Stimulated activated CD4-positive, alpha-beta T cell treated with anti-CD3 and anti-CD28 coated beads, Interleukin-4, amount 100 ng/mL, for 4 hours (primary cell): ENCODE results near the gene TRANK1.
"Not testable (repeated sequence)": the region's sequence is repeated elsewhere in the genome, so short reads cannot be mapped to it uniquely, and the experiment has no call there.

Experiments
- DNase-seq, 2 experiments: peaks; one replicate each; pipeline ENCODE4 v3.0.0-alpha.2; 2020

The TRANK1 gene

GRCh38 chr3:36944641-36945270 is at the start of gene TRANK1:
TRANK1 (minus strand) TSS chr3:36945054; CDS start chr3:36944809, 245 bp downstream.
- peak; percentile 70 to 87 for DNase-seq

- peak; percentile 91 to 100 for DNase-seq
Observed at GRCh38 chr3:36993326-36994283, 48.8 kb upstream of the TRANK1 start, which contains the start of gene MLH1. MLH1 (plus strand) TSS chr3:36993518; CDS start chr3:36993548, 30 bp downstream.

DNA sequence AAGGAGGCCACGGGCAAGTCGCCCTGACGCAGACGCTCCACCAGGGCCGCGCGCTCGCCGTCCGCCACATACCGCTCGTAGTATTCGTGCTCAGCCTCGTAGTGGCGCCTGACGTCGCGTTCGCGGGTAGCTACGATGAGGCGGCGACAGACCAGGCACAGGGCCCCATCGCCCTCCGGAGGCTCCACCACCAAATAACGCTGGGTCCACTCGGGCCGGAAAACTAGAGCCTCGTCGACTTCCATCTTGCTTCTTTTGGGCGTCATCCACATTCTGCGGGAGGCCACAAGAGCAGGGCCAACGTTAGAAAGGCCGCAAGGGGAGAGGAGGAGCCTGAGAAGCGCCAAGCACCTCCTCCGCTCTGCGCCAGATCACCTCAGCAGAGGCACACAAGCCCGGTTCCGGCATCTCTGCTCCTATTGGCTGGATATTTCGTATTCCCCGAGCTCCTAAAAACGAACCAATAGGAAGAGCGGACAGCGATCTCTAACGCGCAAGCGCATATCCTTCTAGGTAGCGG is 48.0 kb upstream of the TRANK1 start, which contains the start of gene EPM2AIP1:
TSS of gene EPM2AIP1 (minus strand) at position 326 of the 520 bp plus-strand sequence. CDS start at position 272, 54 bp downstream.
- DNase-seq: no peak

- DNase-seq: no peak
Observed at GRCh38 chr3:36991923-36992805, 47.3 kb upstream of the TRANK1 start.

- DNase-seq: peak in 1 of 2 experiments; percentile 5
Observed at GRCh38 chr3:36991147-36991546, 46.3 kb upstream of the TRANK1 start.

GRCh38 chr3:36989568-36989967 is 44.7 kb upstream of the TRANK1 start:
- no peak for DNase-seq

DNA sequence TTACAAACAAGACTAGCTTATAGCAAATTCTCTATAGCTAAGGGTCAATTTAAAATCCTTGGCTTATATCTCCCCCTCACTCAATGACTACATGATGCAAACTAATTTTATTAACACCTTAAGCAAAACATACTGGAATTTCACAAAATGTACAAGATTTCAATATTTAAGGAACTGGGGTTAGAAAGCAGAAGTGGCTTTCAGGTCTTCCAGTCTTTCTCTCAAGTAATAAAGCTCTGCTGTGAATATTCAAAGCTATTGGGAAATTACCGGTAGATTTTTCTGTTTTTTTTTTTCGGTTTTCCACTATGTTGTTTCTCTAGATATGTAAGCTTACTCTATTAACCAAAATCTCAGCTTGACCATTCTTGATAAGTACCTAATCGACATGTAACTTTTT is 44.2 kb upstream of the TRANK1 start:
- no peak for DNase-seq

DNA sequence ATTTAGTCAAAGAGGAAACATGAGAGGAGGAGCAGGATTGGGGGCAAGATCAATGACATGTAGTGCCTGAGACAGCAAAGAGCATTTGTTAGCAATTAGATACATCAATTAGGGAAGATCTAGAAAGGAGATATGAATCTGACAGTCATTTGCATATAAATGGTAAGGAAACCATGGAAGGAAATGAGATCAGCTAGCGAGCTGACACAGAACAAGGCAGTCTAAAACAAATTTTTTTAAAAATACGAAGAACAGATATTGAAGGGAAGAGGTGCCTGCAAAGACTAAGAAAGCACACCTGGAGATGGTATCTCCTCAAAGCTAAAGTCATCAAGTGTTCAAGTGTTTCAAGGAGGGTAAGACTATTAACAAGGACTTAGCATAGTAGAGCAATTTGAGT is 43.5 kb upstream of the TRANK1 start:
- DNase-seq: no peak

DNA sequence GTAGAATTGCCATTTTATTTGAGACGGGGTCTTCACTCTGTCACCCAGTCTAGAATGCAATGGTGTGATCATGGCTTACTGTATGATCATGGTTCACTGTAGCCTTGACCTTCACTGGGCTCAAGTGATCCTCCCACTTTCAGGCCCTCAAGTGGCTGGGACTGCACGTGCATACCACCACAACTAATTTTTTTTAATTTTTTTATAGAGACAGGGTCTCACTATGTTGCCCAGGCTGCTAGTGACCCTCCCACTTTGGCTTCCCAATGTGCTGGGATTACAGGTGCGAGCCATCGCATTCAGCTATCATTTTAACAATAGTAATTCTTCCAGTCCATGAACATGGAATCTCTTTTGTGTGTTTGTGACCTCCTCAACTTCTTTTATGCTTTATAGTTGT is 36.2 kb upstream of the TRANK1 start:
- DNase-seq: no peak

DNA sequence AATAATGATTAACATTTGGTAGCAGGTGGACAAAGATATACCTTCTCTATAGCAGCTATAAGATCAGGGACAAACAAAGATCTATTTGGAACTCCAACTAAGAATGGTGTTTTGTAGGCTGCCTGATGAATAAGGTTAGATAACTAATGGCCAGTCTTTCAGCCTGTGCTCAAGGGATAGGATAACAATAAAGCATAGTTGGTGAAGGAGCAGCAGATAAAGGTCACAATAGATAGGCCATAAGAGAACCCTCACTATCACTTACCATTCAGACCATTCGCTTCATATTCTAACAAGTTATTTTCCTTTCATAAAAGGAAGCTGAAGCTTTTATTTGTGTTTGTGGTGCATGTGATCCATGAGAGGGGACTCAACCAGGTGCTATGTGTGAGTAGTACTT is 28.3 kb upstream of the TRANK1 start:
- no peak for DNase-seq

DNA sequence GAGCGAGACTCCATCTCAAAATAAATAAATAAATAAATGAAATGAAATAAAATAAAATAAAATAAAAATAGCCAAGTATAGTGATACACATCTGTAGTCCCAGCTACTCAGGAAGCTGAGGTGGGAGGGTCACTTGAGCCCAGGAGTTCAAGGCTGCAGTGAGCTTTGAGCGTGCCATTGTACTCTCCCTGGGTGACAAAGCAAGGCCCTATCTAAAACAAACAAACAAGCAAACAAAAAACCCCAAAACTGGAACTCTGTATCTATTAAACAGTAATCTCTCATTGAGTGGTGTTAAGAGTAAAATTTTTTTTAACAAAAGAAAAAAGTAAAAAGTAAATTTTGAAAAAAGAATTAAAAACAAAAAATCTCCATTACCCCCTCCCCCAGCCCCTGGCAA is 27.3 kb upstream of the TRANK1 start:
- no peak for DNase-seq

DNA sequence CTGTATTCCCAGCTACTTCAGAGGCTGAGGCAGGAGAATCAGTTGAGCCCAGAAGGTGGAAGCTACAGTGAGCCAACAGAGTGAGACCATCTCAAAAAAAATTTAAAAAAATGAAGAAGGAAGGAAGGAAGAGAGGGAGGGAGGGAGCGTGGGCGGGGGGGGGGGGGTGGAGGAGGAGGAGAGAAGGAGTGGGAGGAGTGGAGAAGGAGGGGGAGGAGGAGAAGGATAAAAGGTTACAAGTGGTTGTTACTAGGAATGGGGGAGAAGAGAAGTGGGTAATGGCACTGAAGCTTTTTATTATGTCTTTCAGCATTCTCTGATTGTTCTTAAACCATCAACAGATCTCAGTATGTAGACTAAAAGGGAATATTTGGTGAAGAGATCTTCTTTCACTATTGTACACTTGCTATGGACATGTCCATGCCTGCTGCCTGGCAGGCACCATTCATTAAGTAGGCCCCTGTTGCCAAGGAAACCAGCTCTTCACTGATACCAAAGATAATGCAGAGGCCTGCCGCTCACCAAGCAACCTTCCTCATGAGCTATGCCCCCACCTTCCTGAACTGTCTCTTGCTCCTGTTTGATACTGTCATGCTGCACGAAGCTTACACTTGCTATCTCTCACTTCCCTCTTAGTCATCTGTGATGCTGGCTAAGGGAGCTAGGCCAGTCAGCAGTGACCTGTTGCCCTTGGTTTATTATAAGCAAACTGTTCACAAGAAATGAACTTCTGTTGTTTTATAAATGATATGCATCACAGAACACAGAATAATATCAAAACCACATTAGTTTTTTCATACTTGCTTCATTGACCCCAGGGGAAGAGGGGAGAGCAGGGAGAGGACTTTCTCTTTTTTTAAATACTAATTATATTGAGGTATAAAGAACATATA is 24.9 kb upstream of the TRANK1 start:
- peak in 1 of 2 experiments; percentile 33 for DNase-seq

DNA sequence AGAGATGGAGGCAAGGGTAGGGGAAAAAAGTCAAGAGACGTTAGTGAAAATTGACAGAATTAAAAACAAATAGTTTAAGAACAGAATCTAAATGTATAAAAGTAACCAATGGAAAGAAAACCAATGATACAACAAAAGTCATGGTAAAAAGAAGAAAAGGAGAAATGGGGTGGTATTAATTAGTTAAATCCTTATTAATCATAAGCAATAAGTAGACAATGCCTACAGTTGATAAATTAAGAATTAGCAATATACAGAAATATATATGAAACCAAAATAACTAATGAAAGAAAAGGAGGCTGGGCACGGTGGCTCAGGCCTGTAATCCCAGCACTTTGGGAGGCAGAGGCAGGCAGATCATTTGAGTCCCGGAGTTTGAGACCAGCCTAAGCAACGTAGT is 24.2 kb upstream of the TRANK1 start:
- DNase-seq: no peak

- DNase-seq: no peak
Observed at GRCh38 chr3:36965440-36965839, 20.6 kb upstream of the TRANK1 start.

DNA sequence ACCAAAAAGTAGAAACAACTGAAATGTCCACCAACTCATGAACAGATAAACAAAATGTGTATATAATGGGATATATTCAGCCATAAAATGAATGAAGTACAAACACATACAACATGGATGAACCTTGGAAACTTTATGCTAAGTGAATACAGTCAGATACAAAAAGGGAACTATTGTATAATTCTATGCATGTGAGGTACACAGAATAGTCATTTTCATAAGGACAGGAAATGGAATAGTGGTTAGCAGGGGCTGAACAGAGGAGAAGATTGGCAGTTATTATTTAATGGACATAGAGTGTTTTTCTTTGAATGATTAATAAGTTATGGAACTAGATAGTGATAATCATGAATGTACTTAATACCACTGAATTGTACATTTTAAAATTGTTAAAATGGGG is 20.0 kb upstream of the TRANK1 start:
- no peak for DNase-seq

GRCh38 chr3:36964331-36964730 is 19.5 kb upstream of the TRANK1 start:
- DNase-seq: no peak

DNA sequence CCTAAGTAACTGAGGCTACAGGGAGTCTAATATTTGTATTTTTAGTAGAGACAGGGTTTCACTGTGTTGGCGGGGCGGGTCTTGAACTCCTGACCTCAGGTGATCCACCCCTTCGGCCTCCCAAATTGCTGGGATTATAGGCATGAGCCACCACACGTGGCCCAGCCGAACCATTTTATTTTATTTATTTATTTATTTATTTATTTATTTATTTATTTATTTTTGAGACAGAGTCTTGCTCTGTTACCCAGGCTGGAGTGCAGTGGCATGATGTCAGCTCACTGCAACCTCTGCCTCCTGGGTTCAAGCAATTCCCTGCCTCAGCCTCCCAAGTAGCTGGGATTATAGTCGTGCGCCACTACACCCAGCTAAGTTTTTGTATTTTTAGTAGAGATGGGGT is 18.2 kb upstream of the TRANK1 start:
- DNase-seq: not testable (repeated sequence)

DNA sequence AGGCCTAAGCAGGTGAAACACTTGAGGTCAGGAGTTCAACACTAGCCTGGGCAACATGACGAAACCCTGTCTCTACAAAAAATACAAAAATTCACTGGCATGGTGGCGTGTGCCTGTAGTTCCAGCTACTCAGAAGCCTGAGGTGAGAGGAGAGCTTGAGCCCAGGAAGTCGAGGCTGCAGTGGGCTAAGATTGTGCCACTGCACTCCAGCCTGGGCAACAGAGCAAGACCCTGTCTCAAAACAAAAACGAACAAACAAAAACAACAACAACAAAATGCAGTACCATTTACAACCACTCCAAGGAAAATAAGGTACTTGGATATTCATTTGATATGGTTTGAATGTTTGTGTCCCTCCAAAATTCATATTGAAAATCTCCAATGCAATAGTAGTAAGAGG is 15.6 kb upstream of the TRANK1 start:
- no peak for DNase-seq

GRCh38 chr3:36959821-36960220 is 15.0 kb upstream of the TRANK1 start:
- no peak for DNase-seq

GRCh38 chr3:36957862-36958686 is 13.2 kb upstream of the TRANK1 start:
- no peak for DNase-seq

DNA sequence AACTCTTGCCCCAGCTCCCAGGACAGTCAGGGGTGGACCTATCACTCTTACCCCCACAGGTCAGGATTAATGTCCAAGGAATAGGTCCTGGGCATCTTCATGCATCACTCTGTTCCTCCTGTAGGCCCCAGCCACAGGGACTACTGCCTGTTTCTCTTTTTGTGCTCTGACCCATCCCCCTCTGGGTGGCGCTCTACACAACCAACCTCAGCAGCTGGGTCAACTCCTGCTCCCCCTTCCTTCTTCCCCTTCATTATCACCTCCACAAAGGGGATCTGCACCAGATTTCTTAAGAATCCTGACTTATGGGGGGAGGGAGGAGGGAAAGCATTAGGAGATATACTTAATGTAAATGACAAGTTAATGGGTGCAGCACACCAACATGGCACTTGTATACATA is 12.2 kb upstream of the TRANK1 start:
- DNase-seq: no peak
